Neural cell (in vitro differentiated cells): ENCODE measurements around the gene DCAF11. TPM values are rescaled to one million over a fixed set of nuclear protein-coding genes. Genes with fewer than 3 reads are reported as not detected.

Source experiments
- H2AFZ ChIP-seq: fragments of 200-600, 300-800 bp; sonication (generic), shearing (Covaris generic); 2 replicates; pipeline ENCODE4 v1.6.0; 2014; ENCODE audit warnings: low read depth, mild to moderate bottlenecking, antibody characterized with exemption, low read length, moderate library complexity
- H3F3A ChIP-seq: fragments of 200-600 bp; shearing (Covaris generic); 2 replicates; pipeline ENCODE4 v1.6.1; 2016; ENCODE audit warnings: mild to moderate bottlenecking, moderate library complexity, mixed read lengths, antibody characterized with exemption, low read length; ENCODE audit not compliant: insufficient read depth, poor library complexity, severe bottlenecking
- H3K27ac ChIP-seq: fragments of 200-600, 300-800 bp; sonication (generic), shearing (Covaris generic); 2 replicates; pipeline ENCODE4 v1.5.1; 2014; ENCODE audit warnings: mild to moderate bottlenecking, low read length, moderate library complexity
- H3K27me3 ChIP-seq: fragments of 300-800, 200-600 bp; sonication (generic), shearing (Covaris generic); 2 replicates; pipeline ENCODE4 v1.6.0; 2014; ENCODE audit warnings: mild to moderate bottlenecking, low read depth, low read length, moderate library complexity; ENCODE audit not compliant: insufficient read depth
- H3K36me3 ChIP-seq: fragments of 300-800, 200-600 bp; sonication (generic), shearing (Covaris generic); 2 replicates; pipeline ENCODE4 v1.5.1; 2014; ENCODE audit warnings: mild to moderate bottlenecking, antibody characterized with exemption, low read length, moderate library complexity; ENCODE audit not compliant: insufficient read depth
- H3K4me2 ChIP-seq: fragments of 300-800, 200-600 bp; sonication (generic), shearing (Covaris generic); 2 replicates; pipeline ENCODE4 v1.6.0; 2014; ENCODE audit warnings: mild to moderate bottlenecking, low read length
- H3K4me3 ChIP-seq: fragments of 300-800, 200-600 bp; sonication (generic), shearing (Covaris generic); 2 replicates; pipeline ENCODE4 v1.5.1; 2014; ENCODE audit warnings: mild to moderate bottlenecking, low read length, moderate library complexity
- H3K79me2 ChIP-seq: fragments of 200-600 bp; shearing (Covaris generic); replicated peaks from 2 replicates; pipeline ENCODE4 v1.6.0; 2014; ENCODE audit warnings: mild to moderate bottlenecking, low read length, moderate library complexity; ENCODE audit not compliant: insufficient read depth
- H3K9ac ChIP-seq: fragments of 300-800, 200-600 bp; sonication (generic), shearing (Covaris generic); 2 replicates; pipeline ENCODE4 v1.6.1; 2016; ENCODE audit warnings: mild to moderate bottlenecking, low read length, mixed read lengths
- H3K9me2 ChIP-seq: fragments of 200-600 bp; shearing (Covaris generic); 2 replicates; pipeline ENCODE4 v1.6.1; 2016; ENCODE audit warnings: mild to moderate bottlenecking, low read length, mixed read lengths; ENCODE audit not compliant: insufficient read depth
- H3K9me3 ChIP-seq: fragments of 200-600, 300-800 bp; sonication (generic), shearing (Covaris generic); 2 replicates; pipeline ENCODE4 v1.6.1; 2016; ENCODE audit warnings: mild to moderate bottlenecking, mixed run types, low read length, moderate library complexity, mixed read lengths
- H4K20me1 ChIP-seq: fragments of 200-600 bp; shearing (Covaris generic); 2 replicates; pipeline ENCODE4 v1.6.1; 2016; ENCODE audit warnings: mild to moderate bottlenecking, mixed run types; ENCODE audit not compliant: insufficient read depth
- EP300 ChIP-seq: fragments of 450-650 bp; conservative IDR thresholded peaks from 2 replicates; pipeline ENCODE4 v1.6.1; 2014; ENCODE audit warnings: antibody characterized with exemption, mild to moderate bottlenecking, moderate library complexity; ENCODE audit not compliant: poor library complexity, severe bottlenecking
- EZH2 ChIP-seq: fragments of 200-600, 300-800 bp; shearing (Covaris generic), sonication (generic); IDR thresholded peaks from 2 replicates; pipeline ENCODE4 v1.6.1; 2014; ENCODE audit warnings: antibody characterized with exemption, low read length, borderline replicate concordance, mild to moderate bottlenecking; ENCODE audit not compliant: insufficient read depth, poor library complexity, severe bottlenecking
- MXI1 ChIP-seq: fragments of 450-650 bp; conservative IDR thresholded peaks from 2 replicates; pipeline ENCODE4 v1.6.1; 2014; ENCODE audit warnings: antibody characterized with exemption, mild to moderate bottlenecking; ENCODE audit not compliant: poor library complexity, severe bottlenecking
- POLR2AphosphoS5 ChIP-seq: IDR thresholded peaks from 2 replicates; pipeline ENCODE4 v1.6.1; 2012
- RAD21 ChIP-seq: fragments of 450-650 bp; conservative IDR thresholded peaks from 2 replicates; pipeline ENCODE4 v1.6.1; 2014; ENCODE audit warnings: antibody characterized with exemption, mild to moderate bottlenecking, moderate library complexity
- SMC3 ChIP-seq: fragments of 450-650 bp; conservative IDR thresholded peaks from 2 replicates; pipeline ENCODE4 v1.6.1; 2014; ENCODE audit warnings: antibody characterized with exemption, mild to moderate bottlenecking, moderate library complexity; ENCODE audit not compliant: poor library complexity
- TAF1 ChIP-seq: IDR thresholded peaks from 2 replicates; pipeline ENCODE4 v1.6.1; 2012; ENCODE audit warnings: low read depth
- polyA plus RNA-seq: library from polyadenylated mRNA; depleted of rRNA; stranded (reverse); fragments of >200 nt; gene quantifications from 2 replicates; pipeline ENCODE4 v1.2.3, GENCODE V29; 2014
- TF ChIP-seq, protein P1 (sequence below): IDR thresholded peaks from 2 replicates; pipeline ENCODE4 v1.6.1; 2012; ENCODE audit warnings: borderline replicate concordance
- TF ChIP-seq, protein P2 (sequence below): fragments of 450-650 bp; IDR thresholded peaks from 2 replicates; pipeline ENCODE4 v1.5.1; 2014; ENCODE audit warnings: antibody characterized with exemption, mild to moderate bottlenecking, moderate library complexity; ENCODE audit not compliant: poor library complexity, severe bottlenecking

DCAF11 gene
- polyA plus RNA-seq, 1 donor from 2014 or later: 74.5 TPM

DNA sequence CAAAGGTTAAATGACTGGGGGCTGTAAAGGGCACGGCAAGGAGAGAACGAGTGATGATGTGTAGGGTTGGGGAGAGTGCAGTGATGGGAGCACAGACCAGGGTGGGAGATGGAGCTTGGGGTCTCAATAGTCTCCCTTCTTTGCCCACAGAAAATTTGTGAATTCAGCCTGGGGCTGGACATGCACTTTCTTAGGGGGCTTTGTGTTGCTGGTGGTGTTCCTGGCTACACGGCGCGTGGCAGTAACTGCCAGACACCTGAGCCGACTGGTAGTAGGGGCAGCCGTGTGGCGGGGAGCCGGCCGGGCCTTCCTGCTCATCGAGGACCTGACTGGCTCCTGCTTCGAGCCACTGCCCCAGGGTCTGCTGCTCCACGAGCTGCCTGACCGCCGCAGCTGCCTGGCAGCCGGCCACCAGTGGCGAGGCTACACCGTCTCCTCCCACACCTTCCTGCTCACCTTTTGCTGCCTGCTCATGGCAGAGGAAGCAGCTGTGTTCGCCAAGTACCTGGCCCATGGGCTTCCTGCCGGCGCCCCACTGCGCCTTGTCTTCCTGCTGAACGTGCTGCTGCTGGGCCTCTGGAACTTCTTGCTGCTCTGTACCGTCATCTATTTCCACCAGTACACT is 17.6 kb downstream of the DCAF11 start:
- Histone ChIP-seq H4K20me1 (no peaks in the 10 kb centered on the region), H3K27me3 (no peaks in the 10 kb centered on the region), H3K4me3 (no peak overlapping the region), H3K4me2 (no peak overlapping the region), H3K27ac (no peak overlapping the region), H3F3A (no peaks in the 10 kb centered on the region), H3K9me2 (no peaks in the 10 kb centered on the region), H3K9ac (no peak overlapping the region), H3K36me3 (no peaks in the 10 kb centered on the region), H3K79me2 (no peaks in the 10 kb centered on the region), H3K9me3 (no peaks in the 10 kb centered on the region), H2AFZ (no peak overlapping the region)
- TF ChIP-seq EP300 (no peak), POLR2AphosphoS5 (no peak), TAF1 (no peak), MXI1 (no peak), SMC3 (no peak), RAD21 (no peak), EZH2 (no peak)
- TF ChIP-seq, protein P1, sequence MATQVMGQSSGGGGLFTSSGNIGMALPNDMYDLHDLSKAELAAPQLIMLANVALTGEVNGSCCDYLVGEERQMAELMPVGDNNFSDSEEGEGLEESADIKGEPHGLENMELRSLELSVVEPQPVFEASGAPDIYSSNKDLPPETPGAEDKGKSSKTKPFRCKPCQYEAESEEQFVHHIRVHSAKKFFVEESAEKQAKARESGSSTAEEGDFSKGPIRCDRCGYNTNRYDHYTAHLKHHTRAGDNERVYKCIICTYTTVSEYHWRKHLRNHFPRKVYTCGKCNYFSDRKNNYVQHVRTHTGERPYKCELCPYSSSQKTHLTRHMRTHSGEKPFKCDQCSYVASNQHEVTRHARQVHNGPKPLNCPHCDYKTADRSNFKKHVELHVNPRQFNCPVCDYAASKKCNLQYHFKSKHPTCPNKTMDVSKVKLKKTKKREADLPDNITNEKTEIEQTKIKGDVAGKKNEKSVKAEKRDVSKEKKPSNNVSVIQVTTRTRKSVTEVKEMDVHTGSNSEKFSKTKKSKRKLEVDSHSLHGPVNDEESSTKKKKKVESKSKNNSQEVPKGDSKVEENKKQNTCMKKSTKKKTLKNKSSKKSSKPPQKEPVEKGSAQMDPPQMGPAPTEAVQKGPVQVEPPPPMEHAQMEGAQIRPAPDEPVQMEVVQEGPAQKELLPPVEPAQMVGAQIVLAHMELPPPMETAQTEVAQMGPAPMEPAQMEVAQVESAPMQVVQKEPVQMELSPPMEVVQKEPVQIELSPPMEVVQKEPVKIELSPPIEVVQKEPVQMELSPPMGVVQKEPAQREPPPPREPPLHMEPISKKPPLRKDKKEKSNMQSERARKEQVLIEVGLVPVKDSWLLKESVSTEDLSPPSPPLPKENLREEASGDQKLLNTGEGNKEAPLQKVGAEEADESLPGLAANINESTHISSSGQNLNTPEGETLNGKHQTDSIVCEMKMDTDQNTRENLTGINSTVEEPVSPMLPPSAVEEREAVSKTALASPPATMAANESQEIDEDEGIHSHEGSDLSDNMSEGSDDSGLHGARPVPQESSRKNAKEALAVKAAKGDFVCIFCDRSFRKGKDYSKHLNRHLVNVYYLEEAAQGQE: no peak
- TF ChIP-seq, protein P2, sequence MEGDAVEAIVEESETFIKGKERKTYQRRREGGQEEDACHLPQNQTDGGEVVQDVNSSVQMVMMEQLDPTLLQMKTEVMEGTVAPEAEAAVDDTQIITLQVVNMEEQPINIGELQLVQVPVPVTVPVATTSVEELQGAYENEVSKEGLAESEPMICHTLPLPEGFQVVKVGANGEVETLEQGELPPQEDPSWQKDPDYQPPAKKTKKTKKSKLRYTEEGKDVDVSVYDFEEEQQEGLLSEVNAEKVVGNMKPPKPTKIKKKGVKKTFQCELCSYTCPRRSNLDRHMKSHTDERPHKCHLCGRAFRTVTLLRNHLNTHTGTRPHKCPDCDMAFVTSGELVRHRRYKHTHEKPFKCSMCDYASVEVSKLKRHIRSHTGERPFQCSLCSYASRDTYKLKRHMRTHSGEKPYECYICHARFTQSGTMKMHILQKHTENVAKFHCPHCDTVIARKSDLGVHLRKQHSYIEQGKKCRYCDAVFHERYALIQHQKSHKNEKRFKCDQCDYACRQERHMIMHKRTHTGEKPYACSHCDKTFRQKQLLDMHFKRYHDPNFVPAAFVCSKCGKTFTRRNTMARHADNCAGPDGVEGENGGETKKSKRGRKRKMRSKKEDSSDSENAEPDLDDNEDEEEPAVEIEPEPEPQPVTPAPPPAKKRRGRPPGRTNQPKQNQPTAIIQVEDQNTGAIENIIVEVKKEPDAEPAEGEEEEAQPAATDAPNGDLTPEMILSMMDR: no peak

DNA sequence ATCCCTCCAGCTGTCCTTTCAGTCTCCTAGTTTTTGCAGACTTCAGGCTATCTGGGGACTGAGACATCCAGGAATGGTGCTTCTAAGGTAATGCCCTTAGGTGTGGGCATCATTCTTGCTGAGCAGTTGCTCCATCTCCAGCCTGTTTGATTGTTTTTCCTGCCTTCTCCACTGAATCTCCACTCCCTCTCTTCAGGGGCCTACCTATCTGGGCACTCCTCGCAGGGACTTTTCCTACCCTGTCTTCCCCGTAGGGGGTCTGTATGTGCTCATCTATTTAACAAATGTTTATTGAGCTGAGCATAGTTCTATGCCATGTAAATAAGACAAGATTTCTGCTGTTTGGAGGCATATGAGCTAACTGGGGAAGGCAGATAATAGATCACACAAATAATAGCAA is 18.4 kb downstream of the DCAF11 start:
- TF ChIP-seq SMC3: no peak
- TF ChIP-seq TAF1: no peak
- TF ChIP-seq POLR2AphosphoS5: no peak
- TF ChIP-seq, protein P2: no peak
- no peaks in the 10 kb centered on the region for H3K27me3 ChIP-seq
- H3F3A ChIP-seq: no peaks in the 10 kb centered on the region
- no peak overlapping the region for H3K9ac ChIP-seq
- no peaks in the 10 kb centered on the region for H3K79me2 ChIP-seq
- no peaks in the 10 kb centered on the region for H3K9me2 ChIP-seq
- H2AFZ ChIP-seq: no peak overlapping the region
- H3K36me3 ChIP-seq: no peaks in the 10 kb centered on the region
- no peak overlapping the region for H3K4me2 ChIP-seq
- H3K27ac ChIP-seq: no peak overlapping the region
- H3K4me3 ChIP-seq: no peak overlapping the region
- no peaks in the 10 kb centered on the region for H3K9me3 ChIP-seq
- H4K20me1 ChIP-seq: no peaks in the 10 kb centered on the region
